H9 (cell line): ENCODE results near the gene AFF2. TPM values are rescaled to one million over a fixed set of nuclear protein-coding genes. Genes with fewer than 3 reads are reported as not detected.

Source experiments
- DNase-seq: peaks from one replicate; pipeline ENCODE4 v3.0.0-alpha.2; 2017
- H2AFZ ChIP-seq: one replicate; pipeline ENCODE4 v1.6.1; 2013; ENCODE audit warnings: mild to moderate bottlenecking, low read length, control low read depth, moderate library complexity
- H2AK5ac ChIP-seq: 2 replicates; pipeline ENCODE4 v1.6.1; 2013; ENCODE audit warnings: low read length, control low read depth, mixed read lengths; ENCODE audit not compliant: insufficient read length
- H2BK120ac ChIP-seq: one replicate; pipeline ENCODE4 v1.6.1; 2013; ENCODE audit warnings: low read depth, mild to moderate bottlenecking, low read length, control low read depth, inconsistent platforms; ENCODE audit not compliant: poor library complexity, severe bottlenecking
- H2BK12ac ChIP-seq: 2 replicates; pipeline ENCODE4 v1.6.1; 2013; ENCODE audit warnings: low read length, control low read depth, mixed read lengths, low read depth; ENCODE audit not compliant: insufficient read length
- H2BK15ac ChIP-seq: 2 replicates; pipeline ENCODE4 v1.6.1; 2013; ENCODE audit warnings: low read depth, low read length, control low read depth
- H2BK20ac ChIP-seq: one replicate; pipeline ENCODE4 v1.6.1; 2013; ENCODE audit warnings: low read depth, mild to moderate bottlenecking, low read length, control low read depth, inconsistent platforms; ENCODE audit not compliant: poor library complexity, severe bottlenecking
- H2BK5ac ChIP-seq: 2 replicates; pipeline ENCODE4 v1.6.1; 2013; ENCODE audit warnings: low read length, control low read depth, mixed read lengths; ENCODE audit not compliant: insufficient read length
- H3K14ac ChIP-seq: 2 replicates; pipeline ENCODE4 v1.6.1; 2013; ENCODE audit warnings: low read length, control low read depth; ENCODE audit not compliant: insufficient read depth
- H3K18ac ChIP-seq: 2 replicates; pipeline ENCODE4 v1.6.1; 2013; ENCODE audit warnings: low read depth, mild to moderate bottlenecking, mixed read lengths, low read length, control low read depth; ENCODE audit not compliant: insufficient read length
- H3K23ac ChIP-seq: 2 replicates; pipeline ENCODE4 v1.6.1; 2013; ENCODE audit warnings: low read length, control low read depth, mixed read lengths, low read depth; ENCODE audit not compliant: insufficient read length
- H3K23me2 ChIP-seq: 2 replicates; pipeline ENCODE4 v1.6.1; 2013; ENCODE audit warnings: low read depth, mild to moderate bottlenecking, mixed read lengths, low read length, control low read depth; ENCODE audit not compliant: insufficient read length, poor library complexity, severe bottlenecking
- H3K27ac ChIP-seq: 2 replicates; pipeline ENCODE4 v1.5.1; 2013; ENCODE audit warnings: low read length, control low read depth, mixed read lengths, low read depth; ENCODE audit not compliant: insufficient read length
- H3K27me3 ChIP-seq: 2 replicates; pipeline ENCODE4 v1.6.1; 2013; ENCODE audit warnings: low read length, control low read depth, inconsistent platforms; ENCODE audit not compliant: insufficient read depth
- H3K4ac ChIP-seq: 2 replicates; pipeline ENCODE4 v1.6.1; 2013; ENCODE audit warnings: low read depth, mild to moderate bottlenecking, control low read depth, inconsistent platforms, low read length, moderate library complexity
- H3K4me1 ChIP-seq: 2 replicates; pipeline ENCODE4 v1.6.1; 2013; ENCODE audit warnings: low read length, control low read depth, inconsistent platforms; ENCODE audit not compliant: insufficient read depth
- H3K4me2 ChIP-seq: 2 replicates; pipeline ENCODE4 v1.6.1; 2013; ENCODE audit warnings: low read length, control low read depth, mixed read lengths; ENCODE audit not compliant: insufficient read length, insufficient read depth
- H3K56ac ChIP-seq: 2 replicates; pipeline ENCODE4 v1.6.1; 2013; ENCODE audit warnings: low read depth, mild to moderate bottlenecking, mixed read lengths, low read length, control low read depth; ENCODE audit not compliant: insufficient read length
- H3K79me1 ChIP-seq: 2 replicates; pipeline ENCODE4 v1.6.1; 2013; ENCODE audit warnings: low read depth, mild to moderate bottlenecking, moderate library complexity, low read length, control low read depth, inconsistent platforms; ENCODE audit not compliant: insufficient read depth, poor library complexity, severe bottlenecking
- H3K79me2 ChIP-seq: 2 replicates; pipeline ENCODE4 v1.6.1; 2013; ENCODE audit warnings: low read length, control low read depth, inconsistent platforms; ENCODE audit not compliant: insufficient read depth
- H3K9ac ChIP-seq: 2 replicates; pipeline ENCODE4 v1.6.1; 2013; ENCODE audit warnings: low read length, control low read depth, mixed read lengths; ENCODE audit not compliant: insufficient read length; ENCODE audit errors: extremely low read depth
- H3K9me3 ChIP-seq: one replicate; pipeline ENCODE4 v1.6.1; 2013; ENCODE audit warnings: low read depth, low read length, inconsistent platforms; ENCODE audit not compliant: control insufficient read depth
- H3T11ph ChIP-seq: one replicate; pipeline ENCODE4 v1.6.1; 2013; ENCODE audit warnings: mild to moderate bottlenecking, low read length, control low read depth, inconsistent platforms
- H4K20me1 ChIP-seq: one replicate; pipeline ENCODE4 v1.6.1; 2013; ENCODE audit not compliant: control insufficient read depth, insufficient read length, insufficient read depth
- H4K5ac ChIP-seq: 2 replicates; pipeline ENCODE4 v1.6.1; 2013; ENCODE audit warnings: low read depth, mild to moderate bottlenecking, mixed read lengths, low read length, control low read depth; ENCODE audit not compliant: insufficient read length
- H4K8ac ChIP-seq: replicated peaks from 2 replicates; pipeline ENCODE4 v1.6.1; 2013; ENCODE audit warnings: low read length, control low read depth, mixed read lengths, low read depth; ENCODE audit not compliant: insufficient read length
- H4K91ac ChIP-seq: 2 replicates; pipeline ENCODE4 v1.6.1; 2013; ENCODE audit warnings: low read depth, mild to moderate bottlenecking, moderate library complexity, mixed read lengths, low read length, control low read depth; ENCODE audit not compliant: insufficient read length
- H3K27ac Mint-ChIP-seq, 3 experiments: 2 replicates in 2 of 3; 3 replicates in 1 of 3; pipeline ENCODE4 v1.8.0; 2020 to 2021; ENCODE audit warnings: mixed read lengths in 3 of 3, mild to moderate bottlenecking in 1 of 3, moderate library complexity in 1 of 3
- H3K27me3 Mint-ChIP-seq: 2 replicates; pipeline ENCODE4 v1.8.0; 2021; ENCODE audit warnings: low read depth, mild to moderate bottlenecking, moderate library complexity, mixed read lengths
- H3K36me3 Mint-ChIP-seq, 3 experiments: 2 replicates in 2 of 3; 3 replicates in 1 of 3; pipeline ENCODE4 v1.8.0; 2020 to 2021; ENCODE audit warnings: low read depth in 3 of 3, mixed read lengths in 3 of 3; ENCODE audit not compliant: insufficient read depth in 1 of 3
- H3K4me1 Mint-ChIP-seq, 2 experiments: 2 replicates each; pipeline ENCODE4 v1.8.0; 2020; ENCODE audit warnings: mixed read lengths in 2 of 2
- H3K4me3 Mint-ChIP-seq, 2 experiments: 2 replicates in 1 of 2; 3 replicates in 1 of 2; pipeline ENCODE4 v1.8.0; 2020 to 2021; ENCODE audit warnings: mild to moderate bottlenecking in 2 of 2, mixed read lengths in 2 of 2, moderate library complexity in 1 of 2
- H3K9me3 Mint-ChIP-seq, 2 experiments: 2 replicates in 1 of 2; 3 replicates in 1 of 2; pipeline ENCODE4 v1.8.0; 2020; ENCODE audit warnings: mild to moderate bottlenecking in 2 of 2, mixed read lengths in 2 of 2, moderate library complexity in 1 of 2
- CTCF ChIP-seq: fragments of 200-600 bp; sonication (generic); conservative IDR thresholded peaks from 3 replicates; pipeline ENCODE4 v1.8.0; 2021; ENCODE audit warnings: antibody characterized with exemption, mild to moderate bottlenecking
- WGBS: extraction: QIAGEN DNeasy Blood & Tissue Kit; methylation state at CpG from one replicate; pipeline ENCODE4 v1.1.7; 2013; ENCODE audit warnings: missing lambda C conversion rate, low lambda C conversion rate, mixed read lengths; ENCODE audit not compliant: insufficient read length; ENCODE audit errors: extremely low coverage; 5-methylcytosine and 5-hydroxymethylcytosine counted together
- total RNA-seq: library from RNA; stranded (reverse); gene quantifications from 2 replicates; pipeline ENCODE4 v1.2.1, GENCODE V29; 2021

AFF2 gene
- total RNA-seq, 1 experiment from 2014 or later = 14.6 TPM

- peaks cover 42 to 47% of the 10 kb centered on the region in 2 experiments for H3K9me3 Mint-ChIP-seq
- Histone ChIP-seq H3K79me2 (no peaks in the 10 kb centered on the region), H2BK15ac (no peak overlapping the region), H2AFZ (no peak overlapping the region), H3T11ph (no peak overlapping the region), H2BK120ac (no peak overlapping the region), H4K20me1 (no peaks in the 10 kb centered on the region), H2AK5ac (no peak overlapping the region), H3K4me1 (peaks cover 3% of the 10 kb centered on the region; the same call in 1 of the 2 replicates), H3K14ac (no peak overlapping the region), H3K18ac (no peak overlapping the region), H4K5ac (no peak overlapping the region), H2BK5ac (no peak overlapping the region), H3K9me3 (peaks cover 30% of the 10 kb centered on the region), H4K8ac (no peak overlapping the region), H4K91ac (no peak overlapping the region), H3K27me3 (no peaks in the 10 kb centered on the region), H3K4me2 (no peak overlapping the region), H3K9ac (no peak overlapping the region), H3K23me2 (no peaks in the 10 kb centered on the region), H2BK20ac (no peak overlapping the region), H3K79me1 (no peaks in the 10 kb centered on the region), H3K27ac (no peak overlapping the region), H2BK12ac (no peak overlapping the region), H3K4ac (no peak overlapping the region), H3K23ac (no peak overlapping the region), H3K56ac (no peak overlapping the region)
- H3K4me1 Mint-ChIP-seq = peaks cover 12 to 14% of the 10 kb centered on the region in 2 experiments
- H3K27me3 Mint-ChIP-seq = no peaks in the 10 kb centered on the region
- H3K4me3 Mint-ChIP-seq = no peak overlapping the region
- no peak for TF ChIP-seq CTCF
- H3K36me3 Mint-ChIP-seq = no peaks in the 10 kb centered on the region; a peak in 1 of 7 replicates
- H3K27ac Mint-ChIP-seq = no peak overlapping the region
- no peak for DNase-seq
- no CpG with 5 or more reads among the region's 2 CpGs for WGBS
Observed at GRCh38 chrX:148568763-148569162, 68.3 kb downstream of the AFF2 start.
